Stimulated activated memory B cell treated with anti-CD40 and anti-IgM and Interleukin-4, amounts not matched to agents 10 μg/mL and 1 μg/mL and 100 μg/mL, for 72 hours (primary cell): ENCODE data around the gene CD180.

Source experiments
- ATAC-seq: fragments of 150-1000 bp; cut with Tn5 transposase; 2 replicates; pipeline ENCODE4 v1.10.0; 2021
- H3K27ac Mint-ChIP-seq: one replicate; pipeline ENCODE4 v1.8.0; 2022; ENCODE audit warnings: mild to moderate bottlenecking, mixed read lengths
- H3K27me3 Mint-ChIP-seq: one replicate; pipeline ENCODE4 v1.8.0; 2022; ENCODE audit warnings: mixed read lengths
- H3K36me3 Mint-ChIP-seq: one replicate; pipeline ENCODE4 v1.8.0; 2022; ENCODE audit warnings: mixed read lengths
- H3K4me1 Mint-ChIP-seq: one replicate; pipeline ENCODE4 v1.8.0; 2022; ENCODE audit warnings: mixed read lengths
- H3K4me3 Mint-ChIP-seq: one replicate; pipeline ENCODE4 v1.8.0; 2022; ENCODE audit warnings: mild to moderate bottlenecking, moderate library complexity, mixed read lengths
- H3K9me3 Mint-ChIP-seq: one replicate; pipeline ENCODE4 v1.8.0; 2022; ENCODE audit warnings: mixed read lengths

Gene CD180

DNA sequence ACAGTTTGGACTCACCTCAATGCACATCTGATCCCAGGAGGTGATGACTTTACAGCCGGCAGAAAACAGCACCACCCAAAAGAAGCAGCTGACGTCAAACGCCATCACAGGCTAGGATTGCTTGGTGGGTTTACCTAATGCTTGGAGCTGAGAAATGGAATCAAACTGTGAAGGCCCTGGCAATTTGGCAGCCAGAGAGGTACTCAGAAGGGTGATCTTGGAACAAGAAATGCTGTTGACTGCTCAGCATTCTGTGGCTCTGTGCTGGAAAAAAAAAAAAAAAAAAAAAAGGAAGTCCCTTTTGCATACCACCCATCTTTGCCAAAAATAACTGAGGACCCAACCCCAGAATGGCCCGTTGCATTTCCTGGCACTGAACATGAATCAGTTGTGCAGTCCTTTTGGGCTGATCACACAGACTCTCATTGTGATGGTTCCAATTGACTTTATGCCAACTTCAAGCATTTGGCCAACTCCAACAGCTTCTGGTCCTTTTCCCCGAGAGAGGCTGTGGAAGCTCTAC, at the start of gene CD180:
CD180 (minus strand) TSS at position 263 of the 523 bp plus-strand sequence; CDS start at position 105, 158 bp downstream.
- H3K27me3 Mint-ChIP-seq: no peaks in the 10 kb centered on the region
- peak within 1 kb of the TSS; percentile 90 for H3K27ac Mint-ChIP-seq
- H3K4me3 Mint-ChIP-seq: peak within 1 kb of the TSS; percentile 89
- peak; percentile 64 for ATAC-seq
- H3K36me3 Mint-ChIP-seq: peaks cover 30% of the 10 kb centered on the region
- H3K9me3 Mint-ChIP-seq: no peaks in the 10 kb centered on the region
- peaks cover 80% of the 10 kb centered on the region for H3K4me1 Mint-ChIP-seq

- H3K4me1 Mint-ChIP-seq: no peaks in the 10 kb centered on the region
- no peak overlapping the region for H3K4me3 Mint-ChIP-seq
- ATAC-seq: no peak
- H3K9me3 Mint-ChIP-seq: no peaks in the 10 kb centered on the region
- H3K27ac Mint-ChIP-seq: no peak overlapping the region
- no peaks in the 10 kb centered on the region for H3K36me3 Mint-ChIP-seq
- H3K27me3 Mint-ChIP-seq: no peaks in the 10 kb centered on the region
Measured at GRCh38 chr5:67246108-67246507, 49.5 kb upstream of the CD180 start.

DNA sequence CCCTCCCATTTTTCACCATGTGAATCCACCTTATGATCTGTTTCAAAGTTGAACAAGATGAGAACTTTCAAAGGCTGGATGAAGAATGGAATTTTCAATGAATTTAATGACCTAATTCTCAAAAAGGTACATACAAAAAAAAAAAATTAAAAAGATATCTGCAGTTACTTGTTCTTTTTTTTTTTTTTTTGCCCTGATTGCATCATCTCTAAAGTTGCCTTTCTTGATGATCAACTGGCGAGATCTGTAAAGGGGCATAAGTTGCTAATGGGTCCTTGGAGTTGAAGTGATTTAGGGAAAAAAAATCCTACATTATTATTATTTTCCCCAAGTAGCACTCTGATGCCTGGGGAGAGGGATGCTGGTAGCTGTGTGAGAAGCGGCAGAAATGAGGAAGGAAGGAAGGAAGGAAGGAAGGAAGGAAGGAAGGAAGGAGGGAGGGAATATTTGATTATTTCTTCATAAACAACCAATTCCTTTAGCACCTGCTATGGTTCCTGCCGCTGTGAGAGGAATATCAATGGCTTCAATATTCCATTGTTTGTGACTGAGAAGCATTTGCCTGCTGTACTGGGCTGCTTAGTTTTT, 48.8 kb upstream of the CD180 start:
- no peaks in the 10 kb centered on the region for H3K9me3 Mint-ChIP-seq

GRCh38 chr5:67244345-67244793, 47.8 kb upstream of the CD180 start:
- ATAC-seq: no peak
- no peak overlapping the region for H3K27ac Mint-ChIP-seq
- H3K36me3 Mint-ChIP-seq: no peaks in the 10 kb centered on the region
- H3K27me3 Mint-ChIP-seq: no peaks in the 10 kb centered on the region
- H3K4me1 Mint-ChIP-seq: no peaks in the 10 kb centered on the region
- no peaks in the 10 kb centered on the region for H3K9me3 Mint-ChIP-seq
- no peak overlapping the region for H3K4me3 Mint-ChIP-seq

More for the DNA sequence above, 48.8 kb upstream of the CD180 start:
- ATAC-seq: no peak
- no peaks in the 10 kb centered on the region for H3K36me3 Mint-ChIP-seq
- H3K4me3 Mint-ChIP-seq: peak overlapping the region; percentile 47
- no peaks in the 10 kb centered on the region for H3K4me1 Mint-ChIP-seq
- H3K27me3 Mint-ChIP-seq: no peaks in the 10 kb centered on the region
- no peak overlapping the region for H3K27ac Mint-ChIP-seq

DNA sequence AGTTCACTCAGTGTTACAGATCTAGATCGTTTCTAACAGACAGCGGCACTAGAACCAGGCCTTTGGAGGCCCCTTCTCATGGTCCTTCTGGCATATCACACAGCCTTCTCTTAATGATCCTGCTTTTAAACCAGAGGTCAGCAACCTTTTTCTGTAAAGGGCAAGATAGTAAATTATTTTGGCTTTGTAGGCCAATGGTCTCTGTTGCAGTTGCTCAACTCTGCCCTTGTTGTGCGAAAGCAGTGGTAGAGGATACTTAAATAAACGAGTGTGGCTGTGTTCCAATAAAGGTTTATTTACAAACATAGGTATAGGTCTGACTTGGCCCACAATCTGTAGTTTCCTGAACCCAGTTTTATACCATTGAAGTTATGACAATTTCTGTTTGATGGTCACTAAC, 47.3 kb upstream of the CD180 start:
- ATAC-seq: no peak
- Mint-ChIP-seq H3K4me1 (no peaks in the 10 kb centered on the region), H3K27me3 (no peaks in the 10 kb centered on the region), H3K4me3 (no peak overlapping the region), H3K9me3 (no peaks in the 10 kb centered on the region), H3K36me3 (no peaks in the 10 kb centered on the region), H3K27ac (no peak overlapping the region)

GRCh38 chr5:67243349-67243748, 46.8 kb upstream of the CD180 start:
- no peaks in the 10 kb centered on the region for H3K27me3 Mint-ChIP-seq

DNA sequence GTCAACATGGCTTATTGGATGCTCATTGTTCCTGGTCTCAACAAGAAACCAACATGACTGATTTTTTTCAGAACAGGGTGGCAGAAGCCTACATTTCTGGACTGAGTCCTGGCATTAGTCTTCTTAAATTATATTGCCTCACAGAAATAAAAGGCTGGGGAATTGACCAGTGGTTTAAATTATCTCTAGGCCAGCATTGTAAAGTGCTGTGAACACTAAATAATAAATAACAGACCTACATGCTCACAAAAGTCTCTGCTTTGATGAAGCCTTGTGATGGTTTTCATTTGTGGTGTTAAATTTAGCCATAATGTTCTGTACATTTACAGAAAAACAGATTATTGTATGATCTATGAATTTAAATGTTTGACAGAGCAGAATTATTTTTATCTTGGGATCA, 44.7 kb upstream of the CD180 start:
- Mint-ChIP-seq H3K36me3 (no peaks in the 10 kb centered on the region), H3K4me3 (no peak overlapping the region), H3K4me1 (no peaks in the 10 kb centered on the region), H3K27ac (no peak overlapping the region), H3K27me3 (no peaks in the 10 kb centered on the region), H3K9me3 (no peaks in the 10 kb centered on the region)
- ATAC-seq: no peak

More at GRCh38 chr5:67243349-67243748, 46.8 kb upstream of the CD180 start:
- H3K36me3 Mint-ChIP-seq: no peaks in the 10 kb centered on the region
- no peaks in the 10 kb centered on the region for H3K4me1 Mint-ChIP-seq
- no peaks in the 10 kb centered on the region for H3K9me3 Mint-ChIP-seq
- ATAC-seq: no peak
- no peak overlapping the region for H3K27ac Mint-ChIP-seq
- no peak overlapping the region for H3K4me3 Mint-ChIP-seq

DNA sequence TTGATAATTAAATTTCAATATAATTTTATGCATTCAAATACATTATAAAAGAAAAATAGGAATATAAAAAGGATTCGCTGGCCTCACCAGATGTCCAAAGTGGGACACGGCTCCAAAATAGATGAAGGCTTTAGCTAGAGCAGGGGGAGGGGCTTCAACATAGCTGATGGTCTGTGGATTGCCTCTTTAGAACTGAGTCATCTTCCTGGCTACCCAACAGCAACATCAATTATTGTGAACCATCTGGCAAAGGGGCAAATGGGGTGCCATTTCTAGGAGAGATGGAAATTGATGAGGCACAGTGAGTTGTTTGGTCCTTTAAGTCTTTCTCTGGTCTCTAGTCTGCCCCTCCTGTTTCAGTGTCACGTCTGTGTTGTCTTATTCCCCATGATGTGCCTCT, 44.2 kb upstream of the CD180 start:
- H3K9me3 Mint-ChIP-seq: no peaks in the 10 kb centered on the region

DNA sequence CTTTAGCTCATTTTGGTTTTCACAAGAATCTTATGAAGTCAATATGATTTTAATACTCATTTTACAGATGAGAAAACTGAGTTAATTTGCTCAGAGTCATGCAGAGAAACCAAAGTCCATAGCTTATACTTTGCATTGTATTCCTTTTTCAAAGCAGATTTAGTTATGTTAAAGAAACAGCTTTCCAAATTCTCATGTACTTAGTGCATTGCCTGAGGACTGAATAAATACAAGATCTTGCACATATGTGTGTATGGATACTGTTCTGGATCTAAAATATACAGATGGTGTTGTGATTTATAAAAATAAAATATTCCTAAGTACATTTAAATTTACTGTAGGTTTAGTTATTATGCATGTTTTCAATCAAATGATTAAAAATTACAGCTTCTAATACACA, 43.5 kb upstream of the CD180 start:
- no peak for ATAC-seq
- H3K4me3 Mint-ChIP-seq: no peak overlapping the region
- H3K27me3 Mint-ChIP-seq: no peaks in the 10 kb centered on the region
- no peak overlapping the region for H3K27ac Mint-ChIP-seq
- H3K9me3 Mint-ChIP-seq: no peaks in the 10 kb centered on the region
- H3K36me3 Mint-ChIP-seq: no peaks in the 10 kb centered on the region
- no peaks in the 10 kb centered on the region for H3K4me1 Mint-ChIP-seq

More for the DNA sequence above, 44.2 kb upstream of the CD180 start:
- Mint-ChIP-seq H3K4me3 (no peak overlapping the region), H3K27me3 (no peaks in the 10 kb centered on the region), H3K4me1 (no peaks in the 10 kb centered on the region), H3K27ac (no peak overlapping the region), H3K36me3 (no peaks in the 10 kb centered on the region)
- no peak for ATAC-seq

GRCh38 chr5:67238191-67238590, 41.6 kb upstream of the CD180 start:
- no peak overlapping the region for H3K4me3 Mint-ChIP-seq
- no peak overlapping the region for H3K27ac Mint-ChIP-seq
- peaks cover 18% of the 10 kb centered on the region for H3K27me3 Mint-ChIP-seq
- ATAC-seq: no peak
- no peaks in the 10 kb centered on the region for H3K36me3 Mint-ChIP-seq
- no peaks in the 10 kb centered on the region for H3K9me3 Mint-ChIP-seq
- H3K4me1 Mint-ChIP-seq: peaks cover 10% of the 10 kb centered on the region

- ATAC-seq: no peak
- no peaks in the 10 kb centered on the region for H3K9me3 Mint-ChIP-seq
- no peak overlapping the region for H3K27ac Mint-ChIP-seq
- H3K36me3 Mint-ChIP-seq: no peaks in the 10 kb centered on the region
- peaks cover 13% of the 10 kb centered on the region for H3K4me1 Mint-ChIP-seq
- H3K4me3 Mint-ChIP-seq: no peak overlapping the region
- H3K27me3 Mint-ChIP-seq: peaks cover 21% of the 10 kb centered on the region
Measured at GRCh38 chr5:67235399-67236110, 39.0 kb upstream of the CD180 start.

GRCh38 chr5:67234671-67235176, 38.1 kb upstream of the CD180 start:
- H3K9me3 Mint-ChIP-seq: no peaks in the 10 kb centered on the region
- H3K4me3 Mint-ChIP-seq: peak overlapping the region; percentile 8
- H3K4me1 Mint-ChIP-seq: peaks cover 13% of the 10 kb centered on the region
- ATAC-seq: no peak
- peaks cover 21% of the 10 kb centered on the region for H3K27me3 Mint-ChIP-seq
- H3K36me3 Mint-ChIP-seq: no peaks in the 10 kb centered on the region
- H3K27ac Mint-ChIP-seq: no peak overlapping the region

DNA sequence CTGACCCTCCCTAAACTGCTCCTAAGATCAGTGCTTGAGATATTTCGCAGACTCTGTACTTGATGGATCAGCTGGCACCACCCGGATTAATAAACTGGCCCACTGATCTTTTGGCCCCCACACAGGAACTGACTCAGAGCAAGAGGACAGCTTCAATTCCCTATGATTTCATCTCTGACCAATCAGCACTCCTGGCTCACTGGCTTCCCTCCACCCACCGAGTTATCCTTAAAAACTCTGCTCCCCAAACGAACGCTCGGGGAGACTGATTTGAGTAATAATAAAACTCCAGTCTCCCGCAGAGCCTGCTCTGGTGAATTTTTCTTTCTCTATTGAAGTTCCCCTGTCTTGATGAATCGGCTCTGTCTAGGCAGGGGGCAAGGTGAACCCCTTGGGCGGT, 36.5 kb upstream of the CD180 start:
- Mint-ChIP-seq H3K4me1 (peaks cover 13% of the 10 kb centered on the region), H3K36me3 (no peaks in the 10 kb centered on the region), H3K27me3 (peaks cover 21% of the 10 kb centered on the region), H3K9me3 (no peaks in the 10 kb centered on the region), H3K27ac (peak overlapping the region; percentile 54), H3K4me3 (peak overlapping the region; percentile 13)
- ATAC-seq: no peak

DNA sequence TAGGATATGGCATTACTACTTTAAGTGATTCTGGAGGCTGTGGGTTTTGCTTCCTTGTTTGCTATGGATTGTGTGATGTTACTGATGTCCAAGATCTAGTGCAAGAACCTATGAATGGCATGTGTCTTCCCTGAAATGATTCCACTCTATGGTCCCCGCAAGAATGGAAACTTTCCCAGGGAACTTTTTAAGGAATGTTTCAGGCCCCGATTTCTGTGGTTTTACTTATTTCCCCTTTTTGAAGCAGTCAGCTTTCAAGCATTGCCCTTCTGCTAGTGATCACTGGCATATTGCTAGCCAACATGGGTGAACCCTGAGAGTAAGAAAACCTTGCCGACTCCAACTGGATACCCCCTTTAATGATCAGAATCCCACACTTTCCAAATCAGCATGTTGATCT, 26.6 kb upstream of the CD180 start:
- Mint-ChIP-seq H3K27me3 (no peaks in the 10 kb centered on the region), H3K36me3 (no peaks in the 10 kb centered on the region), H3K4me3 (no peak overlapping the region), H3K4me1 (peaks cover 38% of the 10 kb centered on the region), H3K27ac (peak overlapping the region; percentile 93), H3K9me3 (no peaks in the 10 kb centered on the region)
- ATAC-seq: no peak

GRCh38 chr5:67222243-67223025, 25.8 kb upstream of the CD180 start:
- H3K4me3 Mint-ChIP-seq: peak overlapping the region; percentile 49
- H3K27me3 Mint-ChIP-seq: no peaks in the 10 kb centered on the region
- H3K27ac Mint-ChIP-seq: peak overlapping the region; percentile 93
- peaks cover 46% of the 10 kb centered on the region for H3K4me1 Mint-ChIP-seq
- no peaks in the 10 kb centered on the region for H3K36me3 Mint-ChIP-seq
- ATAC-seq: peak; percentile 69
- no peaks in the 10 kb centered on the region for H3K9me3 Mint-ChIP-seq
